ENCODE data around the gene PPM1B.
"Not testable (repeated sequence)": the region's sequence is repeated elsewhere in the genome, so short reads cannot be mapped to it uniquely, and the experiment has no call there.

PPM1B gene

DNA sequence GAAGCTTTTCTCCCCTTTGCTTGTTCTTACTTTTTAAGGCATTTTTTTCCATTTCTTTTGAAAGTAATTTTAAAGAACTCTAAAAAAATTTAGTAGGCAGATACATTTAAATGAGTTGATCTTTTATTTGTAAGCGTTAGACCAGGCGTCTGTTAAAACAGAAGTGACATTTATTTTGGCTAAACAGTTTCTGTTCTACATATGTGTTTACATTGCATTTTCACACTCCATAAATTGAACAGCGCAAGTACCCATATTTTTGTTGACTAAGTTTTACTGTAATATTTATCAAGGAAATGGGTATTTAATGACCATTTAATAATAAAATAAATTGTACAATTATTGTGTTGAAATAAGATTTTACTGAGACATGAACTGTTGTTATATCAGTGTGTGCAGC lies 21.9 kb downstream of the PPM1B start:
- Histone ChIP-seq H3K4me3 (no peak overlapping the region), H3K27ac (no peak overlapping the region)

DNA sequence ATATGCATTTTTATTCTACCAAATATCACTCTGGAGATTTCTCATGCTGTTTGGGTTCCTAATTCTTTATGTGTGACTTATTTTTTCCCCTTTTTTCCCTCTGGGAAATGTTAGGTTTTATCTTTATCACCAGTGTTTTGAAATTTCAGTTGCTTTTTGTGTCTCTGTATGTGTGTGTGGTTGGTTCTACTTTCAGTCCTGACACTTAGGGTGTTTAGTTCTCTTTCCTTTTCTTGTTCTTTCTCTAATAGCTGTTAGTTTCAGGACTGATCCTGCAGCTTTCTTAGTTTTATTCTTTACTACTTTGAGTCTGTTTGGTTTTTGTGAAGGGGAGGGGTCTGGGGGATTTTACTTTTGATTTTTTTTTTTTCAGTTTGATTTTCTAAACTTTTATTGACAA lies 23.1 kb downstream of the PPM1B start:
- peak overlapping the region in 1 of 21 experiments; percentile 14 for H3K27ac ChIP-seq
- H3K4me3 ChIP-seq, result no peak overlapping the region

- no peak overlapping the region for H3K27ac ChIP-seq
Observed at GRCh38 chr2:44192646-44193045, 24.0 kb downstream of the PPM1B start.

DNA sequence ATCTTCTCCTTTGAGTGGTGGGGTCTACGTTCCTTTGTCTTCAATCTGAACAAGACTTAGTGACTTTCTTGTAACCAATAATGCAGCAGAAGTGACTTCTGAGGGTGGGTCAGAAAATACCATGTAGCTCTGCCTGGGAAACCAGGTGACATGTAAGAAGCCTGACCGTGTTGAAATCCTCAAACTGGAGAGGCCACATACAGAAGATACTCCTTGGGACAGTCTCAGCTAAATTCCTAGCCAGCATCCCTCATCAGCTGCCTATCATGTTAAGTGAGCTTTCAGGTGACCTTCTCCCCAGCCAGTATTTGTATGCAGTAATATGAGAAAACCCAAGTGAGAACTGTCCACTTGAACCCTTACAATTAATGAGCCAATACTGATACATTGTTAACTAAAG lies 27.0 kb downstream of the PPM1B start:
- H3K4me3 ChIP-seq, result no peak overlapping the region

More at GRCh38 chr2:44192646-44193045, 24.0 kb downstream of the PPM1B start:
- H3K4me3 ChIP-seq, result no peak overlapping the region

DNA sequence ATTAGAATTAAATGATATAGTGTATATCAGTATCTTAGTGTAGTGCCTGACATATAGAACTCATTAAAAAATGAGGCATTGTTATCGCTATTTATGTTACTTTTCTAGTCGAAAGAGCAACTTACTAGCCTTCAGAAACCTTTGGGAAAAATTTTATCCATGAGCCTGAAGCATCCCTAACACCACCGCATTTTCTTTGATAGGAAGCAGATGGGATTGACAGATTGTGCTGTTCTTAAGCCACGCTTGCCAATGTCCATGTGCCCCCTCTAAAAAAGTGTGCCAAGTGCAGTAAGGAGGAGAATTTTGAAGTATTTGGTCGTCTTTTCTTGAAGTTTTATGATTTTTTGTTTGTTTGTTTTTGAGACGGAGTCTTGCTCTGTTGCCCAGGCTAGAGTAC lies 29.1 kb downstream of the PPM1B start:
- H3K27ac ChIP-seq, result no peak overlapping the region
- no peak overlapping the region for H3K4me3 ChIP-seq

More for the DNA sequence above, 27.0 kb downstream of the PPM1B start:
- no peak overlapping the region for H3K27ac ChIP-seq

GRCh38 chr2:44200011-44200410 lies 31.3 kb downstream of the PPM1B start:
- H3K4me3 ChIP-seq, result no peak overlapping the region
- H3K27ac ChIP-seq, result no peak overlapping the region

- no peak overlapping the region for H3K4me3 ChIP-seq
- H3K27ac ChIP-seq, result no peak overlapping the region
Observed at GRCh38 chr2:44200759-44201158, 32.1 kb downstream of the PPM1B start.

DNA sequence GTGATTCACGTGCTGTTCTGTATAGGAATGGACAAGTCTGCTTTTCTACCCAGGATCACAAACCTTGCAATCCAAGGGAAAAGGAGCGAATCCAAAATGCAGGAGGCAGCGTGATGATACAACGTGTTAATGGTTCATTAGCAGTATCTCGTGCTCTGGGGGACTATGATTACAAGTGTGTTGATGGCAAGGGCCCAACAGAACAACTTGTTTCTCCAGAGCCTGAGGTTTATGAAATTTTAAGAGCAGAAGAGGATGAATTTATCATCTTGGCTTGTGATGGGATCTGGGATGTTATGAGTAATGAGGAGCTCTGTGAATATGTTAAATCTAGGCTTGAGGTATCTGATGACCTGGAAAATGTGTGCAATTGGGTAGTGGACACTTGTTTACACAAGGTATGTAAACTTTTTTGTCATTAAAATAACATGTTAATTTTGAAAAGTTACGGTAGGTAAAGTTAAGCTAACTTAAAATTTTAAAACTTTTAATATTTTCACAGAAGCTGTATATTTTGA lies 33.0 kb downstream of the PPM1B start:
- Histone ChIP-seq H3K27ac (no peak overlapping the region), H3K4me3 (no peak overlapping the region)

GRCh38 chr2:44203542-44203941 lies 34.9 kb downstream of the PPM1B start:
- no peak overlapping the region for H3K4me3 ChIP-seq
- no peak overlapping the region for H3K27ac ChIP-seq

- H3K4me3 ChIP-seq, result no peak overlapping the region
- H3K27ac ChIP-seq, result no peak overlapping the region
Observed at GRCh38 chr2:44205169-44205568, 36.5 kb downstream of the PPM1B start.

GRCh38 chr2:44207102-44207501 lies 38.4 kb downstream of the PPM1B start:
- Histone ChIP-seq H3K4me3 (no peak overlapping the region), H3K27ac (no peak overlapping the region)

GRCh38 chr2:44207648-44208047 lies 39.0 kb downstream of the PPM1B start:
- H3K4me3 ChIP-seq, H3K27ac ChIP-seq: not testable (repeated sequence)

DNA sequence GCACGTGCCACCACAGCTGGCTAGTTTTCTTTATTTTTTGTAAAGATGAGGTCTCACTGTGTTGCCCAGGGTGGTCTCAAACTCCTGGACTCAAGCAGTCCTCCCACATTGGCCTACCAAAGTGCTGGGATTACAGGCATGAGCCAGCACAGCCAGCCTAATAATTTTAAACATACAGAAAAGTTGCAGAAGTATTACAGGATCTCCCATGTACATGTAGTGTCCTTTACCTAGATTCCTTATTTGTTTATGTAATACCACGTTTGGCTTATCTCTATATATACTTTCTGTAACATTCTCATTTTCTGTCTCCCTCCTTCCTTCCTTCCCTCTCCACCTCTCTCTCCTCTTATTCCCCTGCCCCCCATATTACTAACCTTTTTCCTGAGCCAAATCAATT lies 41.7 kb downstream of the PPM1B start:
- no peak overlapping the region for H3K4me3 ChIP-seq
- no peak overlapping the region for H3K27ac ChIP-seq

GRCh38 chr2:44211183-44211582 lies 42.5 kb downstream of the PPM1B start:
- H3K4me3 ChIP-seq, result no peak overlapping the region
- H3K27ac ChIP-seq, result no peak overlapping the region

DNA sequence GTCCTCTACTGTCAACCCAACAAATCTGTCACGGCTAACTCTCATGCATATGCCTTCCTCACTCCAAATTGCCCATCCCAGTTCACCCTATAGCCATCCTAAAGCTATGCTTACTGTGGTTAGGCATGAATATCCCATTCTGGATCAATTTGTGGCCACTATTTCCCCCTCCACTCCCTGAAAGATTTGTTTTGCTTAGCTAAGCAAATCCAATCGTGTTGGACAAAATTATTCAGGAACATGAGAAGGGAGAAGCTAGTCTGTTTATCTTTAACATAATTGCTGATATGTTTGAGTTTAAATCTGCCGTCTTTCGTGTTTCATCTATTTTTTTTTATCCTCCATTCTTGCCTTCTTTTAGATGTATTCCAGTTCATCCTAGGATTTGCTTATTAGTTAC lies 43.6 kb downstream of the PPM1B start:
- Histone ChIP-seq H3K27ac (no peak overlapping the region), H3K4me3 (no peak overlapping the region)

GRCh38 chr2:44215827-44216226 lies 47.2 kb downstream of the PPM1B start:
- Histone ChIP-seq H3K4me3 (no peak overlapping the region), H3K27ac (no peak overlapping the region)

DNA sequence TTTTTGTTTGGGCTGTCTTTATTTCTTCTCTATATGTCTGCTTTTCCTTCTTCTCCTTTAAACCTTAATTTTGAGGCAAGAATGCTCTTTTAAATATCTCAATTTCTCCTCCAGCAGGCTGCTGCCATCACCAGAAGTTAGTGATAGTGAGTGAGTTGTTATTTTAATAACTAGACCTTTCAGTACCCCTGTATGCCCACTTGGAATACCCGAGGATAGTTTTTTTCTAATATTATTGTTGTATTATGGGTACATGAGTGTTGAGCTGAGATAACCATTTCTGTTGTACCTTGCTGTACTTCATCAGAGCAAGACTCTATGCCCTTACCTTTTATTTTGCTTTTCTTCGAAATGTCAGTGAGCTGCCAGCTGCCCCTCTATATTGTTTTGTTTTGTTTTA lies 50.1 kb downstream of the PPM1B start:
- Histone ChIP-seq H3K27ac (no peak overlapping the region), H3K4me3 (no peak overlapping the region)

DNA sequence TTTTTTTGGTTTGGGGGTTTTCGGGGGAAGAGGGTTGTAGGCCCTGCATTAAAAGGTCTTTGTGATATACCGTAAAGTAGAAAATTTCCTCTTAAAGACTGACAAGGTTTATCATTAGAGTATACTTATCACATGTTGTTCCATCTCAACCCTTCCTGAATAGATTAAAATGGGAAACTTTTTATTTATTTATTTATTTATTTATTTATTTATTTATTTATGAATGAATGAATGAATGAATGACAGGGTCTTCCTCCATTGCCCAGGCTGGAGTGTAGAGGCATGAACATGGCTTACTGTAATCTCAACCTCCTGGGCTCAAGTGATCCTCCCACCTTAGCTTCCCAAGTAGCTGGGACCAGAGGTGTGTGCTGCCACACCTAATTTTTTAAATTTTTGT lies 58.1 kb downstream of the PPM1B start:
- Histone ChIP-seq H3K27ac (no peak overlapping the region), H3K4me3 (no peak overlapping the region)

DNA sequence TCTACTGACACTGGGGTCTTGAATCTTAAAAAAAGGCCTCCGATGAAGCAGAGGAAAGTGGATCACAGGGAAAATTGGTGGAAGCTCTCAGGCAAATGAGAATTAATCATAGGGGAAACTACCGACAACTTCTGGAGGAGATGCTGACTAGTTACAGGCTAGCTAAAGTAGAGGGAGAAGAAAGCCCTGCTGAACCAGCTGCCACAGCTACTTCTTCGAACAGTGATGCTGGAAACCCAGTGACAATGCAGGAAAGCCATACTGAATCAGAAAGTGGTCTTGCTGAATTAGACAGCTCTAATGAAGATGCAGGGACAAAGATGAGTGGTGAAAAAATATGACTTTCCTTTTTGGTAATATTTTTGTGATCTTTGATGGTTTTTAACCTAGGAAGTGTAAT lies 61.7 kb downstream of the PPM1B start:
- Histone ChIP-seq H3K4me3 (no peak overlapping the region), H3K27ac (no peak overlapping the region)

GRCh38 chr2:44233450-44234128 lies 64.9 kb downstream of the PPM1B start:
- Histone ChIP-seq H3K27ac (no peak overlapping the region), H3K4me3 (no peak overlapping the region)

DNA sequence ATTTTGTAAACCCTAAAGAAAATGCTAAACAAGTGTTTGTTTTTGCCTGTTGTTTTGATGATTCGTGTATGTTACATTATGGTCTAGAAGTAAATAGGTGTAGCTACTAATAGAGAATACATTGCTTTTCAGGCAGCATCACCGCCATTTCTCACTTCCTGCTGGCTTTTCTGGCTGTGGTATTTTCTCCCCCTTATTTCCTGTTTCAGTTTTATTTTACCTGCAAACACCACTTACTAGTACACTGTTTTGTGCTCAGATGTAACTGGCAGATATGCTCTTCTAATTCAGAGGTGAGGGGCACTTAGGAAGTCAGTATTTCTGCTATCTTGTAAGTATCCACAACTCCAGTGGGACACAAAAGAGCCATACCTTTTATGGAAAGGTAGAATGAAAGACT lies 68.5 kb downstream of the PPM1B start:
- Histone ChIP-seq H3K27ac (peak overlapping the region in 4 of 21 experiments; percentile 30 to 64 (median 49)), H3K4me3 (no peak overlapping the region)

- no peak overlapping the region for H3K27ac ChIP-seq
- H3K4me3 ChIP-seq, result no peak overlapping the region
Observed at GRCh38 chr2:44242904-44243303, 74.2 kb downstream of the PPM1B start.

All from skin epidermis (tissue), 12 donors.